Measurements from ENCODE around the gene KCNIP4.

KCNIP4 gene

DNA sequence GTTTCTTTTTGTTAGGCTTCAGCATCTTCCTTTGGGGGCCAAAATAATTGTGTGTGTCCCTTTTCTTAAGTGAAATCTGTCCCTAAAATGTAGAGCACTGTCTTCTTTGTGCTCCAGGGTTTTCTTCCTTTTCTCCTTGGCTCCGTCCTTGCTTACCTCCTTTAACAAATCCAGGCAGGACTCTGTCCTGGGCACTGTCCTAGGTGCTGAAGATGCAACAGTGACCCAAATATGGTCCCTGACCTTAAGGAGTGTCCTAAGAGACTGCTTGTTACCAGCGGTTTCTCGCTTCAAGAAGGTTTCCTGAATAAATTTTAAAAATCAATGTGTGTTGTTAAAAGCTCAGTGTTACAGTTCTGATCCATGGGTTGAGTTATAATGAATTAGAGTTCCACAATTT is 471.8 kb downstream of the KCNIP4 start:
- no peak overlapping the region for H3K9ac ChIP-seq (ENCODE audit: low read length)
- no peaks in the 10 kb centered on the region for H3K9me3 ChIP-seq (ENCODE audit: control insufficient read depth, insufficient read depth, low read depth, low read length)
- no peaks in the 10 kb centered on the region; the same call in 1 of the 2 replicates for H3K27me3 ChIP-seq (ENCODE audit: control insufficient read depth, insufficient read depth, low read length)
- no peaks in the 10 kb centered on the region for H3K4me1 ChIP-seq (ENCODE audit: control insufficient read depth, insufficient read depth, low read length)
- H3K27ac ChIP-seq (ENCODE audit: low read depth, low read length): no peak overlapping the region
- no peaks in the 10 kb centered on the region for H3K36me3 ChIP-seq (ENCODE audit: control insufficient read depth, insufficient read depth, low read length)
- H3K4me3 ChIP-seq (ENCODE audit: low read depth, low read length): no peak overlapping the region

- H3K4me3 ChIP-seq (ENCODE audit: low read depth, low read length): no peak overlapping the region
- H3K27me3 ChIP-seq (ENCODE audit: control insufficient read depth, insufficient read depth, low read length): no peaks in the 10 kb centered on the region; the same call in 1 of the 2 replicates
Observed at GRCh38 chr4:21474195-21474594, 474.4 kb downstream of the KCNIP4 start.

GRCh38 chr4:21470535-21470934 is 478.0 kb downstream of the KCNIP4 start:
- no peaks in the 10 kb centered on the region for H3K4me1 ChIP-seq (ENCODE audit: control insufficient read depth, insufficient read depth, low read length)
- H3K9ac ChIP-seq (ENCODE audit: low read length): no peak overlapping the region
- no peak overlapping the region for H3K4me3 ChIP-seq (ENCODE audit: low read depth, low read length)
- no peaks in the 10 kb centered on the region for H3K36me3 ChIP-seq (ENCODE audit: control insufficient read depth, insufficient read depth, low read length)
- H3K27ac ChIP-seq (ENCODE audit: low read depth, low read length): no peak overlapping the region
- H3K27me3 ChIP-seq (ENCODE audit: control insufficient read depth, insufficient read depth, low read length): no peaks in the 10 kb centered on the region; the same call in 1 of the 2 replicates
- H3K9me3 ChIP-seq (ENCODE audit: control insufficient read depth, insufficient read depth, low read depth, low read length): no peaks in the 10 kb centered on the region

More at GRCh38 chr4:21474195-21474594, 474.4 kb downstream of the KCNIP4 start:
- no peak overlapping the region for H3K27ac ChIP-seq (ENCODE audit: low read depth, low read length)
- no peaks in the 10 kb centered on the region for H3K36me3 ChIP-seq (ENCODE audit: control insufficient read depth, insufficient read depth, low read length)
- H3K4me1 ChIP-seq (ENCODE audit: control insufficient read depth, insufficient read depth, low read length): no peaks in the 10 kb centered on the region
- H3K9me3 ChIP-seq (ENCODE audit: control insufficient read depth, insufficient read depth, low read depth, low read length): no peaks in the 10 kb centered on the region
- no peak overlapping the region for H3K9ac ChIP-seq (ENCODE audit: low read length)

DNA sequence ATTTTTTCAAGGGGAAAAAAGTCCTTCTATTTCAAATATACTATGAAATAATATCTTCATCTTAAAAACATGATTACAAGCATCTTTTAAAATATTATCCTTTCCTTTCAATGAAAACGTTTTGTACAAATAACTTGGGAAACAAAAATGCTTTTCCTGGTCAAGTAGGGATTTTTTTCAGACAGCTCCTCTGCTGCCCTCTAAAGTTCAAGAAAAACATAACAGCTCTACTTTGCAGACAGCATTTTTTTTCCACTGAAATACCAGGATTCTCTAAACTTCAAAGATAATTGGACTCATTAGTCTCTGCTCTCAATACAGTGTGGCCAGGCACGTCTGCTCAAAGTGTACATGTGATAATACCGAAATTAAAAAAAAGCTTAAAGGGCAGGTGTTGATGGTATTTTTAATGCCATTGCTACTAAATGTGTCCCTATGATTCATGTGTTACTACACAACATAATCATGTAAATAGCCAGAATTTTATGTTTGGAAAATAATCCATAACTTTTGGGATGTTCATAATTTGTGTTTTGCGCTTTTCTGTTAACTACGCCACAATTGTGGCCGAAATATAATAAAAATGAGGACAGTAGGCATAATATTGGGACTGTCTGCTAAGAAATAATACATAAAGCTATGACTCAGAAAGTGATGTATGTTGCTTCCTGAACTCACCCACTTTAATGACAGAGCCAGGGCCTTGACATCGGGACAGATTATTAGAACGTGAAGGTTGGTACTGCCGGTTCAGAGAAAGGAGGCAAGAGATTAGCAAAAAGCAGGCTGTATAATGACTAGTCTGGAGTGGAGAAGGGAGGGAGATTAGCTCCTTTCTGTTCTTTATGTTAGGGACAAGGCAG is 478.9 kb downstream of the KCNIP4 start:
- Histone ChIP-seq H3K9ac (ENCODE audit: low read length) (no peak overlapping the region), H3K9me3 (ENCODE audit: control insufficient read depth, insufficient read depth, low read depth, low read length) (no peaks in the 10 kb centered on the region), H3K27ac (ENCODE audit: low read depth, low read length) (no peak overlapping the region), H3K27me3 (ENCODE audit: control insufficient read depth, insufficient read depth, low read length) (no peaks in the 10 kb centered on the region; the same call in 1 of the 2 replicates), H3K4me3 (ENCODE audit: low read depth, low read length) (no peak overlapping the region), H3K4me1 (ENCODE audit: control insufficient read depth, insufficient read depth, low read length) (no peaks in the 10 kb centered on the region), H3K36me3 (ENCODE audit: control insufficient read depth, insufficient read depth, low read length) (no peaks in the 10 kb centered on the region)

GRCh38 chr4:21467551-21467950 is 481.0 kb downstream of the KCNIP4 start:
- no peaks in the 10 kb centered on the region; the same call in 1 of the 2 replicates for H3K27me3 ChIP-seq (ENCODE audit: control insufficient read depth, insufficient read depth, low read length)
- no peaks in the 10 kb centered on the region for H3K4me1 ChIP-seq (ENCODE audit: control insufficient read depth, insufficient read depth, low read length)
- no peak overlapping the region for H3K9ac ChIP-seq (ENCODE audit: low read length)
- no peaks in the 10 kb centered on the region for H3K9me3 ChIP-seq (ENCODE audit: control insufficient read depth, insufficient read depth, low read depth, low read length)
- no peak overlapping the region for H3K27ac ChIP-seq (ENCODE audit: low read depth, low read length)
- no peaks in the 10 kb centered on the region for H3K36me3 ChIP-seq (ENCODE audit: control insufficient read depth, insufficient read depth, low read length)
- no peak overlapping the region for H3K4me3 ChIP-seq (ENCODE audit: low read depth, low read length)

DNA sequence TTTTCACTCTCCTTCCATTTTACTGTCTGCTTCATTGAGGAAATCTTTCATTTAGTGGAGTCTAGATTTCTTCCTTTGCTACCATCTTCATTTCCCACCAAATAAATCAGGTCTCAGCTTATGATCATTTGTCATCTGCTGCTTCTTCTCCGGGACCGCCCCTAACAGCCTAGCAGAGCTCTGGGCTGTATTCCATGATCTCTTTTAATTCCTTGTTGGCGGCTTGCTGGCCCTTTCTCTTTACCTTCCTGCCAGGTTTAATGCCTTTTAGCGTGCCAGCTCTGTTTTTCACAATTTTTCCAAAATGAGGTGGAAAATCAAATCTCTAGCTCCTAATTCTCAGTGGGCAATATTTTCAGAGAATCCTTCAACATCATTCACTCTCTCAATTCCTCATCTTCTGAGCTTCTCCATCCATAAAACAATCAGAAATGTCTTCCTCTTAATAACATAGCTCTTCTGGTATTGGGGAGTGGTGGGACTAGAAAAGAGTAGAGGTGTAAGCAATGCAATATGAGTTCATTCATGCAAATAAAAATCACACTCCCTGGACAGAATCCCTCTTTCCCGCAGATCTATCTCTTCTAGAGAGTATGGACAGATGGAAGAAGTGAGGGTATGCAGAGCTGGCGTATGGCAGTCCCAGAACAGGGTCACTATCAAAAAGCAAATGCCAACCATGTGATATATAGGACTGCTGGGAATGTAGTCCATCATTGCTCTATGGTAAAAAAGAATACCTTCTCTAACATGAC is 491.3 kb downstream of the KCNIP4 start:
- Histone ChIP-seq H3K9ac (ENCODE audit: low read length) (no peak overlapping the region), H3K9me3 (ENCODE audit: control insufficient read depth, insufficient read depth, low read depth, low read length) (no peaks in the 10 kb centered on the region), H3K27ac (ENCODE audit: low read depth, low read length) (no peak overlapping the region), H3K4me3 (ENCODE audit: low read depth, low read length) (no peak overlapping the region), H3K4me1 (ENCODE audit: control insufficient read depth, insufficient read depth, low read length) (no peaks in the 10 kb centered on the region), H3K36me3 (ENCODE audit: control insufficient read depth, insufficient read depth, low read length) (no peaks in the 10 kb centered on the region), H3K27me3 (ENCODE audit: control insufficient read depth, insufficient read depth, low read length) (no peaks in the 10 kb centered on the region)

- H3K27ac ChIP-seq (ENCODE audit: low read depth, low read length): no peak overlapping the region
- H3K4me1 ChIP-seq (ENCODE audit: control insufficient read depth, insufficient read depth, low read length): no peaks in the 10 kb centered on the region
- no peaks in the 10 kb centered on the region for H3K27me3 ChIP-seq (ENCODE audit: control insufficient read depth, insufficient read depth, low read length)
- no peak overlapping the region for H3K4me3 ChIP-seq (ENCODE audit: low read depth, low read length)
- no peaks in the 10 kb centered on the region for H3K36me3 ChIP-seq (ENCODE audit: control insufficient read depth, insufficient read depth, low read length)
- H3K9me3 ChIP-seq (ENCODE audit: control insufficient read depth, insufficient read depth, low read depth, low read length): no peaks in the 10 kb centered on the region
- no peak overlapping the region for H3K9ac ChIP-seq (ENCODE audit: low read length)
Observed at GRCh38 chr4:21454831-21455230, 493.7 kb downstream of the KCNIP4 start.

GRCh38 chr4:21454201-21454600 is 494.4 kb downstream of the KCNIP4 start:
- H3K4me1 ChIP-seq (ENCODE audit: control insufficient read depth, insufficient read depth, low read length): no peaks in the 10 kb centered on the region
- H3K27ac ChIP-seq (ENCODE audit: low read depth, low read length): no peak overlapping the region
- H3K36me3 ChIP-seq (ENCODE audit: control insufficient read depth, insufficient read depth, low read length): no peaks in the 10 kb centered on the region
- no peak overlapping the region for H3K9ac ChIP-seq (ENCODE audit: low read length)
- H3K4me3 ChIP-seq (ENCODE audit: low read depth, low read length): no peak overlapping the region
- no peaks in the 10 kb centered on the region for H3K9me3 ChIP-seq (ENCODE audit: control insufficient read depth, insufficient read depth, low read depth, low read length)
- H3K27me3 ChIP-seq (ENCODE audit: control insufficient read depth, insufficient read depth, low read length): no peaks in the 10 kb centered on the region

- no peak overlapping the region for H3K27ac ChIP-seq (ENCODE audit: low read depth, low read length)
- H3K27me3 ChIP-seq (ENCODE audit: control insufficient read depth, insufficient read depth, low read length): no peaks in the 10 kb centered on the region
- no peaks in the 10 kb centered on the region for H3K4me1 ChIP-seq (ENCODE audit: control insufficient read depth, insufficient read depth, low read length)
- no peaks in the 10 kb centered on the region for H3K36me3 ChIP-seq (ENCODE audit: control insufficient read depth, insufficient read depth, low read length)
- no peak overlapping the region for H3K4me3 ChIP-seq (ENCODE audit: low read depth, low read length)
- no peaks in the 10 kb centered on the region for H3K9me3 ChIP-seq (ENCODE audit: control insufficient read depth, insufficient read depth, low read depth, low read length)
- no peak overlapping the region for H3K9ac ChIP-seq (ENCODE audit: low read length)
Observed at GRCh38 chr4:21452931-21453330, 495.6 kb downstream of the KCNIP4 start.

DNA sequence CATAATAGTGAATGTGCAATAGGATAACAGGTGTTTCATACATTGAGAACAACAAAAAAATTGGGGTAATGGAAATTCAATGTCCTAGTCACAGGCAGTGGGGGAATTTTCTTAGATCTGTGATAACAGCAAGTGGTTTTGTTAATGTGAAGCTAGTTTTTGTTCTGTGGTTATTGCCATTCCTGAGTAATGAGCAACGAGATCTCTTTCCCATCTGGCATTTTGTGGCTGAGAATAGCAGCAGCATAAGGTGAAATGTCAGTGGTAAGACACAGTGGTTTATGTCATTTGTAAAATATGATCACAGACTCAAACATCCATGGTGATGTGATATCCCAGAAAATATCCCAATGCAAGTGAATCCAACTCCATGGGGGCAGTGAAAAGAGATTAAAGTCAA is 497.5 kb downstream of the KCNIP4 start:
- no peak overlapping the region for H3K27ac ChIP-seq (ENCODE audit: low read depth, low read length)
- H3K36me3 ChIP-seq (ENCODE audit: control insufficient read depth, insufficient read depth, low read length): no peaks in the 10 kb centered on the region
- no peaks in the 10 kb centered on the region for H3K4me1 ChIP-seq (ENCODE audit: control insufficient read depth, insufficient read depth, low read length)
- no peaks in the 10 kb centered on the region for H3K9me3 ChIP-seq (ENCODE audit: control insufficient read depth, insufficient read depth, low read depth, low read length)
- H3K27me3 ChIP-seq (ENCODE audit: control insufficient read depth, insufficient read depth, low read length): no peaks in the 10 kb centered on the region
- H3K4me3 ChIP-seq (ENCODE audit: low read depth, low read length): no peak overlapping the region
- H3K9ac ChIP-seq (ENCODE audit: low read length): no peak overlapping the region

DNA sequence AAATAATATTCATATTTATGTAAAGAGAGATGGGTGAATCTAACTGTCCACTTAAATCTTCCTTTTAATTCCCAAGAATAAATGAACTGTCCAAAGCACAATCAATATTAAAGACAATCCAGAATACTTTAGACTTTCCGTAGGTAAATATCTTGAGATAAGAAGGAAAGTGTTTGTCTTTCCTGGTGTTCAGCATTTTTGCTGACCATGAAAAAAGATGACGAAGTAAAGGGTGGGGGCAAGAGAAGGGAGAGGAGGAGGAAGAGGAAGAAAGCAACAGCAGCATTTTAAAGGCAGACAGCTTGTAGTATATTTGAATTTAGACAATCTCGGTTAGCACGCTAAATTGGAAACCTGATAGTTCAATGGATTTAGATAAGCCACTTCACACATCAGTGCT is 498.2 kb downstream of the KCNIP4 start:
- H3K27ac ChIP-seq (ENCODE audit: low read depth, low read length): no peak overlapping the region
- H3K9ac ChIP-seq (ENCODE audit: low read length): no peak overlapping the region
- H3K4me3 ChIP-seq (ENCODE audit: low read depth, low read length): no peak overlapping the region
- no peaks in the 10 kb centered on the region for H3K9me3 ChIP-seq (ENCODE audit: control insufficient read depth, insufficient read depth, low read depth, low read length)
- no peaks in the 10 kb centered on the region for H3K36me3 ChIP-seq (ENCODE audit: control insufficient read depth, insufficient read depth, low read length)
- H3K4me1 ChIP-seq (ENCODE audit: control insufficient read depth, insufficient read depth, low read length): no peaks in the 10 kb centered on the region
- no peaks in the 10 kb centered on the region for H3K27me3 ChIP-seq (ENCODE audit: control insufficient read depth, insufficient read depth, low read length)
